Keratinocyte (primary cell): Measurements from ENCODE around the gene UBE2O. TPM values are rescaled to one million over a fixed set of nuclear protein-coding genes. Genes with fewer than 3 reads are reported as not detected.

ENCODE experiments used
- DNase-seq: peaks from one replicate; pipeline ENCODE4 v3.0.0-alpha.2; 2011; ENCODE audit warnings: low read depth, missing footprints, low spot score
- FAIRE-seq: peaks from 2 replicates; lab custom pipeline; 2011; peaks lifted over from hg19 to GRCh38; lab: Jason Lieb, UNC
- H2AFZ ChIP-seq: 2 replicates; pipeline ENCODE4 v1.6.0; 2012; ENCODE audit warnings: low read length, control low read depth, inconsistent platforms; ENCODE audit not compliant: control insufficient read depth
- H3K27ac ChIP-seq: 2 replicates; pipeline ENCODE4 v1.5.1; 2011; ENCODE audit warnings: low read length; ENCODE audit not compliant: control insufficient read depth, insufficient read depth
- H3K27me3 ChIP-seq: 3 replicates; pipeline ENCODE4 v1.6.0; 2011; ENCODE audit warnings: low read length; ENCODE audit not compliant: control insufficient read depth, insufficient read depth; ENCODE audit errors: extremely low read depth
- H3K36me3 ChIP-seq, 2 experiments: 2 replicates in 1 of 2; 3 replicates in 1 of 2; pipeline ENCODE4 v1.5.1; 2011; ENCODE audit warnings: low read length in 2 of 2, mild to moderate bottlenecking in 1 of 2; ENCODE audit not compliant: control insufficient read depth in 2 of 2, insufficient read depth in 2 of 2; ENCODE audit errors: extremely low read depth in 1 of 2
- H3K4me1 ChIP-seq: 3 replicates; pipeline ENCODE4 v1.5.1; 2011; ENCODE audit warnings: low read length; ENCODE audit not compliant: control insufficient read depth, insufficient read depth; ENCODE audit errors: extremely low read depth
- H3K4me2 ChIP-seq: 3 replicates; pipeline ENCODE4 v1.6.0; 2011; ENCODE audit warnings: low read depth, low read length; ENCODE audit not compliant: control insufficient read depth, insufficient read depth; ENCODE audit errors: extremely low read depth
- H3K4me3 ChIP-seq, 3 experiments: fragments of 200-600 bp in 1 of 3; sonication (generic) in 1 of 3; 2 replicates in 2 of 3; 3 replicates in 1 of 3; pipeline ENCODE4 v1.5.1; 2011 to 2016; ENCODE audit warnings: low read length in 3 of 3, mild to moderate bottlenecking in 3 of 3, control low read depth in 2 of 3, inconsistent platforms in 1 of 3, low read depth in 1 of 3, mixed read lengths in 1 of 3, mixed run types in 1 of 3, moderate library complexity in 1 of 3; ENCODE audit not compliant: control insufficient read depth in 2 of 3, insufficient read depth in 2 of 3; ENCODE audit errors: extremely low read depth in 1 of 3
- H3K79me2 ChIP-seq: 2 replicates; pipeline ENCODE4 v1.6.0; 2012; ENCODE audit warnings: low read length; ENCODE audit not compliant: control insufficient read depth, insufficient read depth
- H3K9ac ChIP-seq: 3 replicates; pipeline ENCODE4 v1.6.0; 2011; ENCODE audit warnings: low read length; ENCODE audit not compliant: control insufficient read depth, insufficient read depth; ENCODE audit errors: extremely low read depth
- H3K9me1 ChIP-seq: 3 replicates; pipeline ENCODE4 v1.6.0; 2011; ENCODE audit warnings: low read length; ENCODE audit not compliant: control insufficient read depth, insufficient read depth; ENCODE audit errors: extremely low read depth
- H3K9me3 ChIP-seq: 2 replicates; pipeline ENCODE4 v1.5.1; 2012; ENCODE audit warnings: low read depth, low read length; ENCODE audit not compliant: control insufficient read depth
- H4K20me1 ChIP-seq: 3 replicates; pipeline ENCODE4 v1.6.0; 2011; ENCODE audit warnings: low read length; ENCODE audit not compliant: control insufficient read depth, insufficient read depth; ENCODE audit errors: extremely low read depth
- CTCF ChIP-seq, 3 experiments: IDR thresholded peaks in 1 of 3; conservative IDR thresholded peaks in 1 of 3; optimal IDR thresholded peaks in 1 of 3; 2 replicates in 2 of 3; 3 replicates in 1 of 3; pipeline versions ENCODE3 to v1.5.1; 2011; ENCODE audit warnings: low read length in 3 of 3, mild to moderate bottlenecking in 3 of 3, moderate library complexity in 2 of 3, control low read depth in 1 of 3, inconsistent platforms in 1 of 3; ENCODE audit not compliant: insufficient read depth in 2 of 3; ENCODE audit errors: extremely low read depth in 1 of 3
- EZH2 ChIP-seq: IDR thresholded peaks from one replicate; pipeline ENCODE4 v1.6.1; 2012; ENCODE audit warnings: inconsistent platforms, mild to moderate bottlenecking, low read length, moderate library complexity
- dilution Hi-C: fragments of 300-500 bp; cut with MboI; formaldehyde crosslinking; loops from one replicate; pipeline ENCODE4 v1.7.0; 2020; ENCODE audit warnings: low sequenced_read_pairs; ENCODE audit not compliant: extremely low pct_ligation_motif_present
- polyA plus RNA-seq, 5 experiments: library from polyadenylated mRNA; depleted of rRNA in 3 of 5; stranded (reverse) in 3 of 5; stranded (forward) in 1 of 5; unstranded in 1 of 5; fragments of >200 nt; gene quantifications; 1 replicate in 1 of 5; 2 replicates in 3 of 5; 3 replicates in 1 of 5; pipeline versions ENCODE4 v1.2.1 to v1.2.3, GENCODE V29; 2011 to 2012; ENCODE audit warnings: missing spikeins in 2 of 5, low read depth in 1 of 5, low replicate concordance in 1 of 5

UBE2O gene
- polyA plus RNA-seq, 1 donor (not counting 4 experiments of a cell fraction or from before 2014, with no cell fraction given), result 10.9 TPM

GRCh38 chr17:76484228-76484725 lies 31.3 kb upstream of the UBE2O start:
- no peaks in the 10 kb centered on the region for H4K20me1 ChIP-seq
- FAIRE-seq, result no peak
- H3K4me2 ChIP-seq, result peak overlapping the region; percentile 76
- peaks cover under 1 to 15% of the 10 kb centered on the region in 2 experiments for H3K36me3 ChIP-seq
- no peaks in the 10 kb centered on the region for H3K27me3 ChIP-seq
- H3K9me3 ChIP-seq, result no peaks in the 10 kb centered on the region
- no peaks in the 10 kb centered on the region for H3K9me1 ChIP-seq
- no peaks in the 10 kb centered on the region for H3K79me2 ChIP-seq
- H3K4me3 ChIP-seq, result peak overlapping the region in 1 of 3 experiments; percentile 36
- H3K27ac ChIP-seq, result peak overlapping the region; percentile 48
- dilution Hi-C loops, result no loop called here
- no peak for TF ChIP-seq EZH2
- no peak for TF ChIP-seq CTCF (optimal IDR thresholded peaks at IDR 0.05 in 1 of 3, IDR thresholded peaks at IDR 0.05 in 1 of 3, conservative IDR thresholded peaks at IDR 0.05 in 1 of 3; ENCODE audit: extremely low read depth in 1 of 3, insufficient read depth in 2 of 3, low read length in 3 of 3)
- peaks cover 6% of the 10 kb centered on the region for H3K4me1 ChIP-seq
- peak overlapping the region; percentile 41 for H2AFZ ChIP-seq
- H3K9ac ChIP-seq, result no peak overlapping the region
- no peak for DNase-seq

- TF ChIP-seq EZH2 (no peak), CTCF (optimal IDR thresholded peaks at IDR 0.05 in 1 of 3, IDR thresholded peaks at IDR 0.05 in 1 of 3, conservative IDR thresholded peaks at IDR 0.05 in 1 of 3; ENCODE audit: extremely low read depth in 1 of 3, insufficient read depth in 2 of 3, low read length in 3 of 3) (no peak)
- peaks cover 6% of the 10 kb centered on the region for H3K4me1 ChIP-seq
- FAIRE-seq (no peak), DNase-seq (no peak)
- H3K36me3 ChIP-seq, result peaks cover 3 to 30% of the 10 kb centered on the region in 2 experiments
- H2AFZ ChIP-seq, result no peak overlapping the region
- no peak overlapping the region for H3K4me3 ChIP-seq
- no peak overlapping the region for H3K27ac ChIP-seq
- H3K9ac ChIP-seq, result no peak overlapping the region
- H4K20me1 ChIP-seq, result no peaks in the 10 kb centered on the region
- no peaks in the 10 kb centered on the region for H3K9me3 ChIP-seq
- dilution Hi-C loops, result no loop called here
- no peaks in the 10 kb centered on the region for H3K9me1 ChIP-seq
- H3K27me3 ChIP-seq, result no peaks in the 10 kb centered on the region
- no peak overlapping the region for H3K4me2 ChIP-seq
- no peaks in the 10 kb centered on the region for H3K79me2 ChIP-seq
These were observed 28.2 kb upstream of the UBE2O start for GRCh38 chr17:76481071-76481655.
